H9 (cell line): ENCODE data around the gene DNASE1L3. TPM values are rescaled to one million over a fixed set of nuclear protein-coding genes. Genes with fewer than 3 reads are reported as not detected.

Source experiments
- DNase-seq: peaks from one replicate; pipeline ENCODE4 v3.0.0-alpha.2; 2017
- H2AFZ ChIP-seq: one replicate; pipeline ENCODE4 v1.6.1; 2013; ENCODE audit warnings: mild to moderate bottlenecking, low read length, control low read depth, moderate library complexity
- H2AK5ac ChIP-seq: 2 replicates; pipeline ENCODE4 v1.6.1; 2013; ENCODE audit warnings: low read length, control low read depth, mixed read lengths; ENCODE audit not compliant: insufficient read length
- H2BK120ac ChIP-seq: one replicate; pipeline ENCODE4 v1.6.1; 2013; ENCODE audit warnings: low read depth, mild to moderate bottlenecking, low read length, control low read depth, inconsistent platforms; ENCODE audit not compliant: poor library complexity, severe bottlenecking
- H2BK12ac ChIP-seq: 2 replicates; pipeline ENCODE4 v1.6.1; 2013; ENCODE audit warnings: low read length, control low read depth, mixed read lengths, low read depth; ENCODE audit not compliant: insufficient read length
- H2BK15ac ChIP-seq: 2 replicates; pipeline ENCODE4 v1.6.1; 2013; ENCODE audit warnings: low read depth, low read length, control low read depth
- H2BK20ac ChIP-seq: one replicate; pipeline ENCODE4 v1.6.1; 2013; ENCODE audit warnings: low read depth, mild to moderate bottlenecking, low read length, control low read depth, inconsistent platforms; ENCODE audit not compliant: poor library complexity, severe bottlenecking
- H2BK5ac ChIP-seq: 2 replicates; pipeline ENCODE4 v1.6.1; 2013; ENCODE audit warnings: low read length, control low read depth, mixed read lengths; ENCODE audit not compliant: insufficient read length
- H3K14ac ChIP-seq: 2 replicates; pipeline ENCODE4 v1.6.1; 2013; ENCODE audit warnings: low read length, control low read depth; ENCODE audit not compliant: insufficient read depth
- H3K18ac ChIP-seq: 2 replicates; pipeline ENCODE4 v1.6.1; 2013; ENCODE audit warnings: low read depth, mild to moderate bottlenecking, mixed read lengths, low read length, control low read depth; ENCODE audit not compliant: insufficient read length
- H3K23ac ChIP-seq: 2 replicates; pipeline ENCODE4 v1.6.1; 2013; ENCODE audit warnings: low read length, control low read depth, mixed read lengths, low read depth; ENCODE audit not compliant: insufficient read length
- H3K23me2 ChIP-seq: 2 replicates; pipeline ENCODE4 v1.6.1; 2013; ENCODE audit warnings: low read depth, mild to moderate bottlenecking, mixed read lengths, low read length, control low read depth; ENCODE audit not compliant: insufficient read length, poor library complexity, severe bottlenecking
- H3K27ac ChIP-seq: 2 replicates; pipeline ENCODE4 v1.5.1; 2013; ENCODE audit warnings: low read length, control low read depth, mixed read lengths, low read depth; ENCODE audit not compliant: insufficient read length
- H3K27me3 ChIP-seq: 2 replicates; pipeline ENCODE4 v1.6.1; 2013; ENCODE audit warnings: low read length, control low read depth, inconsistent platforms; ENCODE audit not compliant: insufficient read depth
- H3K4ac ChIP-seq: 2 replicates; pipeline ENCODE4 v1.6.1; 2013; ENCODE audit warnings: low read depth, mild to moderate bottlenecking, control low read depth, inconsistent platforms, low read length, moderate library complexity
- H3K4me1 ChIP-seq: 2 replicates; pipeline ENCODE4 v1.6.1; 2013; ENCODE audit warnings: low read length, control low read depth, inconsistent platforms; ENCODE audit not compliant: insufficient read depth
- H3K4me2 ChIP-seq: 2 replicates; pipeline ENCODE4 v1.6.1; 2013; ENCODE audit warnings: low read length, control low read depth, mixed read lengths; ENCODE audit not compliant: insufficient read length, insufficient read depth
- H3K56ac ChIP-seq: 2 replicates; pipeline ENCODE4 v1.6.1; 2013; ENCODE audit warnings: low read depth, mild to moderate bottlenecking, mixed read lengths, low read length, control low read depth; ENCODE audit not compliant: insufficient read length
- H3K79me1 ChIP-seq: 2 replicates; pipeline ENCODE4 v1.6.1; 2013; ENCODE audit warnings: low read depth, mild to moderate bottlenecking, moderate library complexity, low read length, control low read depth, inconsistent platforms; ENCODE audit not compliant: insufficient read depth, poor library complexity, severe bottlenecking
- H3K79me2 ChIP-seq: 2 replicates; pipeline ENCODE4 v1.6.1; 2013; ENCODE audit warnings: low read length, control low read depth, inconsistent platforms; ENCODE audit not compliant: insufficient read depth
- H3K9ac ChIP-seq: 2 replicates; pipeline ENCODE4 v1.6.1; 2013; ENCODE audit warnings: low read length, control low read depth, mixed read lengths; ENCODE audit not compliant: insufficient read length; ENCODE audit errors: extremely low read depth
- H3K9me3 ChIP-seq: one replicate; pipeline ENCODE4 v1.6.1; 2013; ENCODE audit warnings: low read depth, low read length, inconsistent platforms; ENCODE audit not compliant: control insufficient read depth
- H3T11ph ChIP-seq: one replicate; pipeline ENCODE4 v1.6.1; 2013; ENCODE audit warnings: mild to moderate bottlenecking, low read length, control low read depth, inconsistent platforms
- H4K20me1 ChIP-seq: one replicate; pipeline ENCODE4 v1.6.1; 2013; ENCODE audit not compliant: control insufficient read depth, insufficient read length, insufficient read depth
- H4K5ac ChIP-seq: 2 replicates; pipeline ENCODE4 v1.6.1; 2013; ENCODE audit warnings: low read depth, mild to moderate bottlenecking, mixed read lengths, low read length, control low read depth; ENCODE audit not compliant: insufficient read length
- H4K8ac ChIP-seq: replicated peaks from 2 replicates; pipeline ENCODE4 v1.6.1; 2013; ENCODE audit warnings: low read length, control low read depth, mixed read lengths, low read depth; ENCODE audit not compliant: insufficient read length
- H4K91ac ChIP-seq: 2 replicates; pipeline ENCODE4 v1.6.1; 2013; ENCODE audit warnings: low read depth, mild to moderate bottlenecking, moderate library complexity, mixed read lengths, low read length, control low read depth; ENCODE audit not compliant: insufficient read length
- H3K27ac Mint-ChIP-seq, 3 experiments: 2 replicates in 2 of 3; 3 replicates in 1 of 3; pipeline ENCODE4 v1.8.0; 2020 to 2021; ENCODE audit warnings: mixed read lengths in 3 of 3, mild to moderate bottlenecking in 1 of 3, moderate library complexity in 1 of 3
- H3K27me3 Mint-ChIP-seq: 2 replicates; pipeline ENCODE4 v1.8.0; 2021; ENCODE audit warnings: low read depth, mild to moderate bottlenecking, moderate library complexity, mixed read lengths
- H3K36me3 Mint-ChIP-seq, 3 experiments: 2 replicates in 2 of 3; 3 replicates in 1 of 3; pipeline ENCODE4 v1.8.0; 2020 to 2021; ENCODE audit warnings: low read depth in 3 of 3, mixed read lengths in 3 of 3; ENCODE audit not compliant: insufficient read depth in 1 of 3
- H3K4me1 Mint-ChIP-seq, 2 experiments: 2 replicates each; pipeline ENCODE4 v1.8.0; 2020; ENCODE audit warnings: mixed read lengths in 2 of 2
- H3K4me3 Mint-ChIP-seq, 2 experiments: 2 replicates in 1 of 2; 3 replicates in 1 of 2; pipeline ENCODE4 v1.8.0; 2020 to 2021; ENCODE audit warnings: mild to moderate bottlenecking in 2 of 2, mixed read lengths in 2 of 2, moderate library complexity in 1 of 2
- H3K9me3 Mint-ChIP-seq, 2 experiments: 2 replicates in 1 of 2; 3 replicates in 1 of 2; pipeline ENCODE4 v1.8.0; 2020; ENCODE audit warnings: mild to moderate bottlenecking in 2 of 2, mixed read lengths in 2 of 2, moderate library complexity in 1 of 2
- CTCF ChIP-seq: fragments of 200-600 bp; sonication (generic); conservative IDR thresholded peaks from 3 replicates; pipeline ENCODE4 v1.8.0; 2021; ENCODE audit warnings: antibody characterized with exemption, mild to moderate bottlenecking
- WGBS: extraction: QIAGEN DNeasy Blood & Tissue Kit; methylation state at CpG from one replicate; pipeline ENCODE4 v1.1.7; 2013; ENCODE audit warnings: missing lambda C conversion rate, low lambda C conversion rate, mixed read lengths; ENCODE audit not compliant: insufficient read length; ENCODE audit errors: extremely low coverage; 5-methylcytosine and 5-hydroxymethylcytosine counted together
- total RNA-seq: library from RNA; stranded (reverse); gene quantifications from 2 replicates; pipeline ENCODE4 v1.2.1, GENCODE V29; 2021

The DNASE1L3 gene
- total RNA-seq, 1 experiment from 2014 or later, result not detected

- Histone ChIP-seq H3K9ac (no peak overlapping the region), H3K14ac (no peak overlapping the region), H2BK120ac (no peak overlapping the region), H3T11ph (no peak overlapping the region), H2BK15ac (no peak overlapping the region), H3K27me3 (peaks cover 11% of the 10 kb centered on the region; the same call in 1 of the 2 replicates), H3K18ac (no peak overlapping the region), H4K5ac (no peak overlapping the region), H4K91ac (no peak overlapping the region), H2BK5ac (no peak overlapping the region), H2AFZ (no peak overlapping the region), H2BK20ac (no peak overlapping the region), H3K23me2 (peaks cover 19% of the 10 kb centered on the region), H3K4me2 (peak overlapping the region; percentile 97), H3K4me1 (no peaks in the 10 kb centered on the region), H3K79me2 (no peaks in the 10 kb centered on the region), H3K9me3 (no peaks in the 10 kb centered on the region), H2BK12ac (no peak overlapping the region), H3K27ac (no peak overlapping the region), H2AK5ac (no peak overlapping the region), H3K79me1 (no peaks in the 10 kb centered on the region), H4K20me1 (no peaks in the 10 kb centered on the region), H3K4ac (no peak overlapping the region), H4K8ac (no peak overlapping the region), H3K56ac (no peak overlapping the region), H3K23ac (no peak overlapping the region)
- Mint-ChIP-seq H3K9me3 (no peaks in the 10 kb centered on the region), H3K27me3 (peaks cover 83% of the 10 kb centered on the region), H3K36me3 (no peaks in the 10 kb centered on the region), H3K27ac (no peak overlapping the region), H3K4me1 (peaks cover 8 to 11% of the 10 kb centered on the region in 2 experiments), H3K4me3 (peak overlapping the region in 1 of 2 experiments; percentile 95; a peak in 2 of 5 replicates)
- WGBS, result no CpG with 5 or more reads among the region's 4 CpGs
- DNase-seq, result no peak
- TF ChIP-seq CTCF, result no peak
Measured at GRCh38 chr3:58235970-58236369, 25.2 kb upstream of the DNASE1L3 start.
